K562 (cell line): ENCODE measurements around the gene GDF2. TPM values are rescaled to one million over a fixed set of nuclear protein-coding genes. Genes with fewer than 3 reads are reported as not detected.

Source experiments
- ASH1L ChIP-seq: fragments of 450-650 bp; IDR thresholded peaks from 2 replicates; pipeline ENCODE4 v1.6.1; 2018; ENCODE audit warnings: borderline replicate concordance, mild to moderate bottlenecking, low read depth; ENCODE audit not compliant: partially characterized antibody
- CBX3 ChIP-seq, 2 experiments: IDR thresholded peaks; 1 replicate in 1 of 2; 2 replicates in 1 of 2; pipeline ENCODE4 v1.6.1; 2012; ENCODE audit warnings: inconsistent platforms in 2 of 2, low read length in 2 of 2, borderline replicate concordance in 1 of 2, control low read depth in 1 of 2
- CEBPB ChIP-seq: fragments of 450-650 bp; IDR thresholded peaks from 2 replicates; pipeline ENCODE4 v1.6.1; 2016; ENCODE audit warnings: missing genetic modification characterization, missing compliant biosample characterization
- HDAC8 ChIP-seq: fragments of 450-650 bp; IDR thresholded peaks from 2 replicates; pipeline ENCODE4 v1.6.1; 2016; ENCODE audit warnings: mild to moderate bottlenecking, missing genetic modification characterization, moderate library complexity, missing compliant biosample characterization
- HNRNPL ChIP-seq: fragments of 200-400 bp; formaldehyde crosslinking; IDR thresholded peaks from 2 replicates; pipeline ENCODE4 v1.6.1; 2017; ENCODE audit warnings: low read depth, mild to moderate bottlenecking, low read length
- KLF6 ChIP-seq: fragments of 250-450 bp; sonication (Bioruptor Pico); IDR thresholded peaks from 2 replicates; pipeline ENCODE4 v1.4.0; 2020; ENCODE audit warnings: mild to moderate bottlenecking, moderate library complexity, borderline replicate concordance
- MAFG ChIP-seq: fragments of 450-650 bp; conservative IDR thresholded peaks from 2 replicates; pipeline ENCODE4 v1.6.1; 2016; ENCODE audit warnings: missing genetic modification characterization, missing compliant biosample characterization
- MEF2A ChIP-seq: IDR thresholded peaks from 2 replicates; pipeline ENCODE4 v1.6.1; 2011; ENCODE audit warnings: low read depth, mild to moderate bottlenecking, low read length, moderate library complexity; ENCODE audit not compliant: control insufficient read depth
- PCBP2 ChIP-seq: fragments of 200-400 bp; formaldehyde crosslinking; IDR thresholded peaks from 2 replicates; pipeline ENCODE4 v1.6.1; 2018; ENCODE audit warnings: low read length, low read depth, mild to moderate bottlenecking, moderate library complexity; ENCODE audit not compliant: poor library complexity, severe bottlenecking
- POLR2AphosphoS5 ChIP-seq: IDR thresholded peaks from 2 replicates; pipeline ENCODE4 v1.6.1; 2011; ENCODE audit warnings: mild to moderate bottlenecking, low read depth, low read length, moderate library complexity; ENCODE audit not compliant: control insufficient read depth, insufficient read depth
- SMARCE1 ChIP-seq: fragments of 450-650 bp; IDR thresholded peaks from 2 replicates; pipeline ENCODE4 v1.7.1; 2016; ENCODE audit warnings: mild to moderate bottlenecking
- SUPT5H ChIP-seq: fragments of 450-650 bp; IDR thresholded peaks from 2 replicates; pipeline ENCODE4 v1.6.1; 2016
- TARDBP ChIP-seq: fragments of 450-650 bp; IDR thresholded peaks from 2 replicates; pipeline ENCODE4 v1.6.1; 2016
- TCFL5 ChIP-seq: fragments of 250-450 bp; sonication (Bioruptor Pico); conservative IDR thresholded peaks from 2 replicates; pipeline ENCODE4 v1.6.1; 2021; ENCODE audit warnings: mild to moderate bottlenecking, moderate library complexity, matching md5 sums
- U2AF1 ChIP-seq: fragments of 200-400 bp; formaldehyde crosslinking; optimal IDR thresholded peaks from 2 replicates; pipeline ENCODE3; 2017; ENCODE audit warnings: mild to moderate bottlenecking, low read depth, low read length, moderate library complexity
- ZBED1 ChIP-seq: IDR thresholded peaks from 2 replicates; pipeline ENCODE4 v1.6.1; 2014
- ZNF165 ChIP-seq: fragments of 250-450 bp; sonication (Bioruptor Pico); IDR thresholded peaks from 2 replicates; pipeline ENCODE4 v1.4.0; 2020; ENCODE audit warnings: borderline replicate concordance
- ZNF224 ChIP-seq: sonication (generic); formaldehyde crosslinking; IDR thresholded peaks from 2 replicates; pipeline ENCODE4 v1.8.0; 2022; ENCODE audit warnings: mild to moderate bottlenecking, missing genetic modification reagents
- ZNF347 ChIP-seq: fragments of 450-650 bp; formaldehyde crosslinking; IDR thresholded peaks from 2 replicates; pipeline ENCODE4 v1.4.0; 2020; ENCODE audit warnings: low read depth, mild to moderate bottlenecking, moderate library complexity
- ZNF586 ChIP-seq: fragments of 450-650 bp; formaldehyde crosslinking; conservative IDR thresholded peaks from 2 replicates; pipeline ENCODE4 v1.4.0; 2020; ENCODE audit warnings: mild to moderate bottlenecking, moderate library complexity
- polyA plus RNA-seq, 8 experiments: library from polyadenylated mRNA; depleted of rRNA in 4 of 8; stranded (reverse) in 5 of 8; unstranded in 3 of 8; fragments of >200 nt; fragmentation: Nextera tagmentation in 2 of 8; fragmentation: Illumina TruSeq in 1 of 8; extraction: Ambion mirVana in 2 of 8; extraction: Trizol in 1 of 8; gene quantifications; 2 replicates each; pipeline versions ENCODE4 v1.2.1 to v1.2.3, GENCODE V29; 2011 to 2014; ENCODE audit warnings: inconsistent platforms in 1 of 8, missing spikeins in 1 of 8
- total RNA-seq, 7 experiments: library from RNA; depleted of rRNA in 6 of 7; stranded (reverse); fragments of >200 nt in 6 of 7; fragmentation: Illumina TruSeq in 2 of 7; extraction: Trizol in 2 of 7; gene quantifications; 2 replicates each; pipeline versions ENCODE4 v1.2.1 to v1.2.3, GENCODE V29; 2011 to 2021; ENCODE audit warnings: low replicate concordance in 1 of 7
- TF ChIP-seq, protein P1 (sequence below): sonication (generic); formaldehyde crosslinking; IDR thresholded peaks from 2 replicates; pipeline ENCODE4 v1.8.0; 2022; ENCODE audit warnings: mild to moderate bottlenecking, low read depth, missing genetic modification reagents
- TF ChIP-seq, protein P2 (sequence below): sonication (generic); IDR thresholded peaks from 2 replicates; pipeline ENCODE4 v1.6.1; 2016
- TF ChIP-seq, protein P3 (sequence below): fragments of 450-650 bp; formaldehyde crosslinking; IDR thresholded peaks from 2 replicates; pipeline ENCODE4 v1.4.0; 2020; ENCODE audit warnings: mild to moderate bottlenecking, moderate library complexity
- TF ChIP-seq, protein P4 (sequence below): IDR thresholded peaks from 2 replicates; pipeline ENCODE4 v1.6.1; 2012; ENCODE audit warnings: low read depth, low read length, improper control_type of control experiment, borderline replicate concordance

GDF2 gene
- total and polyA plus RNA-seq, 9 of the 15 experiments (the other 6 are each of a cell fraction or from before 2014, with no cell fraction given): 0.08 to 0.58 (median 0.27) TPM; not detected in 2

DNA sequence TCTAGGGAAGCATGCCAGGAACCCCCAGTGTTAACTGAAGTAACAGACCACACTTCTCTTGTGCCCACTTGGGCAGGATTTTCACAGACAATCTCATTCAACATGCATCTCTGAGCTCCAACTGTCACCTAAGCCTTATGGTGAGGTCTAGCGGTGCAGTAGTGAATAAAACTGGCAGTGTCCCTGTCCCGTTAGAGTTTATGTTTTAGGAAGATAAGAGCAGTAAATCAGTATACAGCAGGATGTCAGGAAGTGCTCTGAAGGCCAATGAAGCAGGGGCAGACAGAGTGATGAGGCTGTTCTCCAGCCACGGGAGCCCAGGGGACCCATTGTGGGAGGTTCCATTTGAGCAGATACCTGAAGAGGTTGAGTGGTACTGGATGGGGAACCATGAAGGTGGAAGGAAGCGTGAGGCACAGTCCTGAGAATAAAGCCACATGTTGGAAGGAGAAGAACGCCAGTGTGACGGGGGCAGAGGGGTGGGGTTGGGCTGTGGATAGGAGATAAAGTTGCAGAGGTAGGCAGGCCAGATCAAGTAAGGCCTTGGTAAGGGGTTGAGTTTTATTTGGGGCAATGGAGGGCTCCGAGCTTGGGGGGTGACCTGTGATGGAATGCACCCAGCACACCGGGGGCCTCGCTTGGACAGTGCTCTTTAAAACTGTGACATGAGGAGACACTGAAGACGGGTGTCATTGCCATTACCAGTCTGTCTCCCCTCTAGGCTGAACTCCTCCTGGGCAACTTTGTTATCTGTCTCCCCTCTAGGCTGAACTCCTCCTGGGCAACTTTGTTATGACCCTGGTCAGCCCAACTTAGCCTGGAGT lies 15.7 kb upstream of the GDF2 start (continued):
- TF ChIP-seq, protein P1, sequence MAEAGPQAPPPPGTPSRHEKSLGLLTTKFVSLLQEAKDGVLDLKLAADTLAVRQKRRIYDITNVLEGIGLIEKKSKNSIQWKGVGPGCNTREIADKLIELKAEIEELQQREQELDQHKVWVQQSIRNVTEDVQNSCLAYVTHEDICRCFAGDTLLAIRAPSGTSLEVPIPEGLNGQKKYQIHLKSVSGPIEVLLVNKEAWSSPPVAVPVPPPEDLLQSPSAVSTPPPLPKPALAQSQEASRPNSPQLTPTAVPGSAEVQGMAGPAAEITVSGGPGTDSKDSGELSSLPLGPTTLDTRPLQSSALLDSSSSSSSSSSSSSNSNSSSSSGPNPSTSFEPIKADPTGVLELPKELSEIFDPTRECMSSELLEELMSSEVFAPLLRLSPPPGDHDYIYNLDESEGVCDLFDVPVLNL (CRISPR knock-in tag): no peak
- no peak for TF ChIP-seq ZNF347 (CRISPR knock-in tag)
- no peak for TF ChIP-seq MEF2A
- no peak for TF ChIP-seq ZNF224
- peak; percentile 61; the same call in 1 of the 2 replicates for TF ChIP-seq SMARCE1
- TF ChIP-seq HDAC8: no peak
- TF ChIP-seq, protein P2, sequence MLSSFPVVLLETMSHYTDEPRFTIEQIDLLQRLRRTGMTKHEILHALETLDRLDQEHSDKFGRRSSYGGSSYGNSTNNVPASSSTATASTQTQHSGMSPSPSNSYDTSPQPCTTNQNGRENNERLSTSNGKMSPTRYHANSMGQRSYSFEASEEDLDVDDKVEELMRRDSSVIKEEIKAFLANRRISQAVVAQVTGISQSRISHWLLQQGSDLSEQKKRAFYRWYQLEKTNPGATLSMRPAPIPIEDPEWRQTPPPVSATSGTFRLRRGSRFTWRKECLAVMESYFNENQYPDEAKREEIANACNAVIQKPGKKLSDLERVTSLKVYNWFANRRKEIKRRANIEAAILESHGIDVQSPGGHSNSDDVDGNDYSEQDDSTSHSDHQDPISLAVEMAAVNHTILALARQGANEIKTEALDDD: no peak
- no peak for TF ChIP-seq TCFL5 (CRISPR knock-in tag)
- TF ChIP-seq PCBP2: no peak
- TF ChIP-seq ZNF586 (CRISPR knock-in tag): no peak
- TF ChIP-seq CEBPB (tag): no peak
- TF ChIP-seq POLR2AphosphoS5: peak; percentile 30; the same call in 1 of the 2 replicates
- TF ChIP-seq HNRNPL: no peak
- no peak for TF ChIP-seq KLF6
- TF ChIP-seq CBX3 (IDR thresholded peaks at IDR 0.05; ENCODE audit: borderline replicate concordance in 1 of 2, low read length in 2 of 2): no peak
- TF ChIP-seq U2AF1: no peak
- TF ChIP-seq MAFG (tag): no peak
- no peak for TF ChIP-seq ZBED1
- TF ChIP-seq TARDBP: no peak
- TF ChIP-seq ASH1L: no peak
- TF ChIP-seq SUPT5H: no peak
- TF ChIP-seq, protein P3, sequence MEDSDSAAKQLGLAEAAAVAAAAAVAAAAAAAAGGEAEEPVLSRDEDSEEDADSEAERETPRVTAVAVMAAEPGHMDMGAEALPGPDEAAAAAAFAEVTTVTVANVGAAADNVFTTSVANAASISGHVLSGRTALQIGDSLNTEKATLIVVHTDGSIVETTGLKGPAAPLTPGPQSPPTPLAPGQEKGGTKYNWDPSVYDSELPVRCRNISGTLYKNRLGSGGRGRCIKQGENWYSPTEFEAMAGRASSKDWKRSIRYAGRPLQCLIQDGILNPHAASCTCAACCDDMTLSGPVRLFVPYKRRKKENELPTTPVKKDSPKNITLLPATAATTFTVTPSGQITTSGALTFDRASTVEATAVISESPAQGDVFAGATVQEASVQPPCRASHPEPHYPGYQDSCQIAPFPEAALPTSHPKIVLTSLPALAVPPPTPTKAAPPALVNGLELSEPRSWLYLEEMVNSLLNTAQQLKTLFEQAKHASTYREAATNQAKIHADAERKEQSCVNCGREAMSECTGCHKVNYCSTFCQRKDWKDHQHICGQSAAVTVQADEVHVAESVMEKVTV (CRISPR knock-in tag): no peak
- no peak for TF ChIP-seq ZNF165
- TF ChIP-seq, protein P4, sequence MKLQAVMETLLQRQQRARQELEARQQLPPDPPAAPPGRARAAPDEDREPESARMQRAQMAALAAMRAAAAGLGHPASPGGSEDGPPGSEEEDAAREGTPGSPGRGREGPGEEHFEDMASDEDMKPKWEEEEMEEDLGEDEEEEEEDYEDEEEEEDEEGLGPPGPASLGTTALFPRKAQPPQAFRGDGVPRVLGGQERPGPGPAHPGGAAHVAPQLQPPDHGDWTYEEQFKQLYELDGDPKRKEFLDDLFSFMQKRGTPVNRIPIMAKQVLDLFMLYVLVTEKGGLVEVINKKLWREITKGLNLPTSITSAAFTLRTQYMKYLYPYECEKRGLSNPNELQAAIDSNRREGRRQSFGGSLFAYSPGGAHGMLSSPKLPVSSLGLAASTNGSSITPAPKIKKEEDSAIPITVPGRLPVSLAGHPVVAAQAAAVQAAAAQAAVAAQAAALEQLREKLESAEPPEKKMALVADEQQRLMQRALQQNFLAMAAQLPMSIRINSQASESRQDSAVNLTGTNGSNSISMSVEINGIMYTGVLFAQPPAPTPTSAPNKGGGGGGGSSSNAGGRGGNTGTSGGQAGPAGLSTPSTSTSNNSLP: 0 out of 2 replicates have a peak, but pooled peaks have one; percentile 53
